ENCODE measurements around the gene SLBP.

The SLBP gene

DNA sequence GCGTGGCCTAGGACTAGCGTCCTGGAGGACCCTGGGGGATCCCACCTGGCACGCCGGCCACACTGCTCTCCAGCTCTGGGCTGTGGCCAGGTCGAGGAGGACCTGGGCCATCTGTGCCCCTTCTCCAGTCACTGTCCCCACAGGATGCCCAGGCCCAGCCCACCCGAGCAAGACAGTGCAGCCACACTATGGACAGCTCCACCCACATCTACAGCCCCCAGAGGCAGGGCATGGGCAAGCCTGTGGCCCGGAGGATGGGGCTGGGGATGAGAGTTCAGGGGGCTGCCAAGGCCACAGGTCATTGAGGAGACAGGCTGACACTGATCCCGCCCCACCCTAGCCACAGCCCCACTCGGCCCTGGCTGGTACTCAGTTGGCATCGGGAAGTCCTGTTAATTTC, 58.3 kb downstream of the SLBP start:
- DNase-seq (ENCODE audit: low spot score): no peak

DNA sequence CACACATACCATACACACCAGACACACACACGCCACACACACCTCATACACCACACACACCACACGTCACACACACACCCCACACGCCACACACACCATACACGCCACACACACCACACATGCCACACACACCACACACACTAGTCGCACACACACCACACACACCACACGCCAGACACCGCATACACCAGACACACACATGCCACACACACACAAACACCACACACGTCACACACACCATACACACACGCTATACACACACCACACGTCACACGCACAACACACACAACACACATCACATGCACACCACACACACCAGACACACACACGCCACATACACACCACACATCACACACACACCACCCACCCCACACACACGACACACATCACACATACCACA, 60.0 kb downstream of the SLBP start:
- DNase-seq (ENCODE audit: low spot score): no peak

DNA sequence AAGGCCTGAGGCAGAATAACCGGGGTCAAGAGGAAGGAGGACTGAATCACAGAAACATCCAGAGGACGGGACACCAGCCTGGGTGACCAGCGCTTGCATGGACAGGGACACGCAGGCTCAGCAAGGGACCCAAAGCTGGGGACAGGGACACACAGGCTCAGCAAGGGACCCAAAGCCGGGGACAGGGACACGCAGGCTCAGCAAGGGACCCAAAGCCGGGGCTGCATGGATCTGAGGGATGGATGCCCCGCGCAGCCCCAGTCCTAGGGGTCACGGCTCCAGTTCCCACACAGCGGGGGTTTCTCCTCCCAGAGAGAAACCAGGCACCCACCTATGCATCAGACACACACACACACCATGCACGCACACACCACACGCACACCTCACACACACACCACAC, 60.5 kb downstream of the SLBP start:
- no peak for DNase-seq (ENCODE audit: low spot score)

DNA sequence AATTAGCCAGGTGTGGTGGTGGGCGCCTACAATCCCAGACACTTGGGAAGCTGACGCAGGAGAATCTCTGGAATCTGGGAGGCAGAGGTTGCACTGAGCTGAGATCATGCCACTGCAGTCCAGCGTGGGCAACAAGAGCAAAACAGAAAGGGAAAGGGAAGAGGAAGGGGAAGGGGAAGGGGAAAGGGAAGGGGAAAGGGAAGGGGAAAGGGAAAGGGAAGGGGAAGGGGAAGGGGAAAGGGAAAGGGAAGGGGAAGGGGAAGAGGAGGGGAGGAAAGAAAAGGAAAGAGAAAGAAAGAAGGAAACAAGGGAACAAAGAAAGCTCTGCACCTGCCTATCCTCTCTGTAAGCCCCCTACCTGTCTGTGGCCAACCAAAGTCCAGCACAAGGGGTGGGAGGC, 63.2 kb downstream of the SLBP start:
- no peak for DNase-seq (ENCODE audit: low spot score)

DNA sequence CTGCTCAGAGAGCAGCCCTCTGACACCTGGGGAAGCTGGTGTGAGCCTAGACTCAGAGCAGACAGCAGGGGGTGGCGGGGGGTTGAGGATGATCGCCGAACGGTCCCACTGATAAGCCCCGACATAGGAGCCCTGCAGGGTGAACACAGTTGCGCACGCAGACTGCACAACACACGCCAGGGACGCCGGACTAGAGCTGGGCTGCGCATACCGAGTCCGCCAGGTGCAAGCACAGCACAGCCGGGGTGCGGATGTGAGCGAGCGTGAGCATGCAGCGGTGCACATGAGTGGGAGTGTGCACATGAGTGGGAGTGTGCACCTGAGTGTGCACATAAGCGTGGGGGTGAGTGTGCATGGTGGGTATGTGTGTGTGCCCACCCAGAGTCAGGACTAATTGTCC, 64.7 kb downstream of the SLBP start:
- DNase-seq (ENCODE audit: low spot score): no peak

DNA sequence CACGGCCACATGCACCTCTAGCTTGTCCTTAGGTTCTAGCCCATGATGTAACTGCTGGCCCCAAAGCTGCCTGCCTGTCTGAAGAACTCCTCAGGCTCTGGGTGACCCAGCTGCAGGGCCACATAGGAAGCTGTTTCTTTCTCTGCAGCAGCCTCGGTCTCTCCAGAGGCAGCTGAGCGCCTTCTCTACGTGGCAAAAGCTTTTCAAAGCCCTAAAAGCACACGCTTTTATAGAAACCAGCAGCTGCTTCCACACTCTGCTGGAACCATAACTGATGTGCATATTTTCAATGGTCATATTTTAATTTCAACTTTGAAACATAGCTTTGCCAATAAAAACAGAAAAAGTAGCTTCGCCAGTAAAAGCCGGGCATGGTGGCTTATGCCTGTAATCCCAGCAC, 65.4 kb downstream of the SLBP start:
- no peak for DNase-seq (ENCODE audit: low spot score)

DNA sequence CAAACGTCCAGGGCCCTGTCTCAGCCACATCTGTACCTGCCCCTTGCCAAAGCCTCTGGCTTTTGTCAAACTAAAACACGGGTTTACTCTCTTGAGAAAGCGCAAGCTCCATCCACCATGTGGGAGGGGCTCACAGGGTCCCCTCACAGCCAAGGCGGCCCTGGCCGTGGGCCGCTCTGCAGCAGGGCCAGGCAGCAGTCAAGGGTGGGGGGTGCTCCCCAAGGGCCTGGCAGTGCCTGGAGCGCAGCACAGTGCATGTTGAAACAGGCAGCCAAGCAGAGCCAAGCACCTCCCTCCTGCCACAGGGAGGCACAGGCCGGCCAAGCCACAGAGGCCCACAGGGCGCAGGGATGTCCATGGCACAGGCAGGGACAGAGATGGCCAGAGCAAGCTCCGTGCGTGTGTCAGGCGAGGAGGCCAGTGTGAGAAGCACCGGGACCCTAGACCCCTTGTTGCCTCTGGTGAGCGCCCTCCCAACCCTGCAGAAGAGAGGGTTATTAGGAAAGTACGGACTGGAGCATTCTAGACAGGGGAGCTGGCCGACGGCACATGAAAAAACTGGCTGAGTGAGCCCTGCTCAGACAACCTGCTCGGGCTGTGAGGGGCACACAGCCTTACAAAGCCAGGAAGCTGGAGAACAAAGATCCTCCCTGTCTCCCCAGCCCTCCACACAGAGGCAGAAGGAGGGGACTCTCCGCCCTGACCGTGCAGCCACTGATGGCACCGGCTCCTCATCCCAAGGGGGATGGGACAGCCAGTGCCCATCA, 67.0 kb downstream of the SLBP start:
- DNase-seq (ENCODE audit: low spot score): no peak

DNA sequence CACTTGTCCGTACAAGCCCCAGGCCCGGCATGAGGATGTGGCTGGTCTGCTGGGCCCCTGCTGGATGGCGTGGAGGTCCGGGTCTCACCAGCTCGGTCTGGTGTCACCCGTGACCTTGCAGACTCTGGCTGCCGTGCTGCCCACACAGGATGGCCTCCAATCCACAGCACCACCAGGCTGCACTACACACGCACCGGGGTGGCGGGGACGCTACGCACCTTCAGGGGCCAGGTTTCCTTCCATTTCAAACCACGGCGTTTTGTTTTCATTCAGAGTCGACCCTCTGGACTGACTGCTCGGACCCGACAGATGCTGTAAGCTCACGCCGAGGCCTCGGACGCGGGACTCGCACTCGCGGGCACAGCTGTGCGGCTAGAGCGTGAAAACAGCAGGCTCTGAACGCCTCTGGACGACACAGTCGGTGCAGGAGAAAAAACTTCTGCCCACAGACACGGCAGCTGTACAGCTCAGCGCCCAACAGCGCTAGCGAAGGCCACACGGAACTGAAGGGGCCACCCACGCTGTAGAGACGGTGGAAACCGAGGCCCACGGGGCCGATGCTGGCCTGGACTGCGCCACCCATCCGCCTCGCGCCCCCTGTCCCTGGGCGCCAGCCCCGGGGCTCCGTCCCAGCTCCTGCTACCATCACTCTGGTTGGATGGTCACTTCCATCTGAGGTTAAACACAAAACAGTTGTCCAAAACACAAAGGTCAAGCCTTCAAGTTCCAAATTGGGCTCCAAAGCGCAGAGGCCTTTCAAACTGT, 68.0 kb downstream of the SLBP start:
- no peak for DNase-seq (ENCODE audit: low spot score)

Measured in activated CD4-positive, alpha-beta T cell treated with anti-CD3 and anti-CD28 coated beads, Interleukin-2, Interleukin-4, amounts not matched to agents 100 ng/mL and 50 ng/mL, durations not matched to agents 16 hours and 8 hours (primary cell).